Amniotic stem cell (primary cell): Measurements from ENCODE around the gene LRRC61.
"Not testable (repeated sequence)": the region's sequence is repeated elsewhere in the genome, so short reads cannot be mapped to it uniquely, and the experiment has no call there.

ENCODE experiments used
- DNase-seq: peaks from one replicate; lab custom pipeline; 2025; lab: John Stamatoyannopoulos, UW

The LRRC61 gene

DNA sequence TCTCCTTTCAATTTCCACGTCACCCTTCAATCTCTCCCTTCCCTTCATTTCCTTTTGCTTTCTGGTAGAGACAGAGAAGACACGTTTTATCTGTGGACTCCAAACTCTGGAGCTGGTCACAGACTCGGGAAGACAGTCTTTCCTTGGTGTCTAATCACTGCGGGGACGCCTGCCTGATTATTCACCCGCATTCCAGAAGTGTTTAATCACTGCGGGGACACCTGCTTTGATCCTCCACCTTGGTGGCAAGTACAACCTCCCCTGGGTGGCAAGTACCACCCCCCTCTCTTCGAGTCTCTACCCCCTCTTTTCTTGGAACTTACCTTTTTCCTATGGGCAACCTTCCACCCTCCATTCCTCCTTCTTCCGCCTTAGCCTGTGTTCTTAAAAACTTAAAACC lies 15.3 kb upstream of the LRRC61 start:
- no peak for DNase-seq

DNA sequence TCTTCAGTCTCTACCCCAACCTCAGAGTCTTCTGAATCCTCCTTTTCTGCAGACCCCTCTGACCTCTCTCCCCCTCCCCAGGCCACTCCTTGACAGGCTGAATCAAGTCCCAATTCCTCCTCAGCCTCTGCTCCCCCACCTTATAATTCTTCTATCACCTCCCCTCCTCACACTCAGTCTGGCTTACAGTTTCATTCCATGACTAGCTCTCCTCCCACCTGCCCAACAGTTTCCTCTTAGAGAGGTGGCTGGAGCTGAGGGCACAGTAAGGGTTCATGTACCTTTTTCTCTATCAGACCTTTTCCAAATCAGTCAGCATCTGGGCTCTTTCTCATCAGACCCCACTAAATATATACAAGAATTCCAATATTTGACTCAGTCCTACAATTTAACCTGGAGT lies 14.6 kb upstream of the LRRC61 start:
- no peak for DNase-seq

DNA sequence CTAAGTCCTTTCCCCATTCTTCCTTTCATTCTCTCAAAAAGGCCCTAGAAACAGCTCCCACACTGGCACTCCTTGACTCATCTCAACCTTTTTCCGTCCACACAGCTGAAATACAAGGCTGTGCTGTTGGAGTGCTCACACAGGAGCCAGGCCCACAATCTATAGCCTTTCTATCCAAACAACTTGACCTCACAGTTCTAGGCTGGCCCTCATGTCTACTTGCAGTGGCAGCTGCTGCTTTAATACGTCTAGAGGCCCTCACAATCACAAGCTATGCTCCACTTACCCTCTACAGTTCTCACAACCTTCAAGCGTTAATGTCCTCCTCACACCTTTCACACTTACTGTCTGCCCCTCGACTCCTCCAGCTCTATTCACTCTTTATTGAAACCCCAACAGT lies 12.0 kb upstream of the LRRC61 start:
- no peak for DNase-seq

DNA sequence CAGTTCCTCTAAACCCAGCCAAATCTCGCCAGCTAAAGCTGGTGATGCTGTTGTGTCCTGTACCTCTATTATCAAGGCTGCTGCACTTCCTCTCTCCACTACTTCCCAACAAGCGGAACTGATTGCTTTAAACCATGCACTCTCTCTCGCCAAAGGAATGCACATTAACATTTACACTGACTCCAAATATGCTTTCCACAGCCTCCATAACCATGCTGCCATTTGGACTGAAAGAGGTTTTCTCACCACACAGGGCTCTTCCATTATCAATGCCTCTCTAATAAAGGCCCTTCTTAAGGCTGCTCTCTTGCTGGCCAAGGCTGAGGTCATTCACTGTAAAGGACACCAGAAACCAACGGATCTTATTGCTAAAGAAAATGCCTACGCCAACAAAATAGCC lies 11.4 kb upstream of the LRRC61 start:
- DNase-seq, result no peak

DNA sequence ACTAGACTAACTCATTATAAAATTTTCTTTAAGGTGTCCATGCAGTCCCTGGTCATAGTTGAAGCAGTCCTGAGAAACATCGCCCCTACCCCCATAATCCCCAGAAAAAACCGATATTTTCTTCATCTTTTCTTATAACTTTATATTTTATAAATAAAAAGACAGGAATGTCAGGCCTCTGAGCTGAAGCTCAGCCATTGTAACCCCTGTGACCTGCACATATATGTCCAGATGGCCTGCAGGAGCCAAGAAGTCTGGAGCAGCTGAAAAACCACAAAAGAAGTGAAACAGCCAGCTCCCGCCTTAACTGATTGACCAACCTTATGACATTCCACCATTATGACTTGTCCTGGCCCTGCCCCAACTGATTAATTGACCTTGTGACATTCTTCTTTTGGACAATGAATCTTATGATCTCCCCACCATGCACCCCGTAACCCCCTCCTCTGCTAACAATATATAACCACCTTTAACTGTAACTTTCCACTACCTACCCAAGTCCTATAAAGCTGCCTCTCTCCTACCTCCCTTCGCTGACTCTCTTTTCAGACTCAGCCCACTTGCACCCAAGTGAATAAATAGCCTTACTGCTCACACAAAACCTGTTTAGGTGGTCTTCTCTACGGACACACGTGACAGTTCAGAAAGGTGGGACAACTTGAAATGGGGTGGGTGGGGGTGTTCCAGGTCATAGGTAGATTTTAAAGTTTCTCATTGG lies 10.3 kb upstream of the LRRC61 start:
- DNase-seq, result not testable (repeated sequence)

DNA sequence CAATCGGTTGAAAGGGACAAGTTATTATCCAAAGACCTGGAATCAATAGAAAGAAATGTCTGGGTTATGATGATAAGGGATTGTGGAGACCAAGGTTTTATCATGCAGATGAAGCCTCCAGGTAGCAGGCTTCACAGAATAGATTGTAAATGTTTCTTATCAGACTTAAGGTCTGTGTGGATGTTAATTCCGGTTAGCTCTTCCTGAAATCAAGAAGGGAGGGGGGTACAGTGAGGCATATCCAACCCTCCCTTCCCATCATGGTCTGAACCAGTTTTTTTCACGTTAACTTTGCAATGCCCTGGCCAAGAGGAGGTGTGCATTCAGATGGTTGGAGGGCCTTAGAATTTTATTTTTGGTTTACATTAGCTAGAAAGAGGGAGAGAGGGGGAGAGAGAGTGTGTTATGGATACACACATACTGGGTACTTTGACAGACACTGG lies 9.8 kb upstream of the LRRC61 start:
- no peak for DNase-seq

DNA sequence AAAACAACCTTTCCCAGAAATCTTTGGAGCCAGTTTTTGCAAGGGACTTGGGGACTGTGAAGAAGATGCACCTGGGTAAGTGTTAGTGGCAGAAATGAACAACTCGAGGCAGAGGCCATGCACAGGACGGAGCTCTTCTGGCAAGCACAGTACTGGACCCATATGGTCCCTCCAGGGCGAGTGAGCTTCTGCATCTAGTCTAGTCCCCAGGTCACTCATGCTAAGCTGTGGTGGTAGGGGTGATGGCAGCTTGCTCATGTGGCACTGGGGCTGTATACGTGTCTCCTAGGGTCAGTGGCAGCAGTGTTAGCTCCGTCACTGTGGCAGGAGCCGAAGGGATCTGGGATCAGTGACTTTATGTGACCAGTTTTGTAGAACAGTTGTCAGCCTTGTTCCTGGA lies 9.3 kb upstream of the LRRC61 start:
- DNase-seq, result no peak

DNA sequence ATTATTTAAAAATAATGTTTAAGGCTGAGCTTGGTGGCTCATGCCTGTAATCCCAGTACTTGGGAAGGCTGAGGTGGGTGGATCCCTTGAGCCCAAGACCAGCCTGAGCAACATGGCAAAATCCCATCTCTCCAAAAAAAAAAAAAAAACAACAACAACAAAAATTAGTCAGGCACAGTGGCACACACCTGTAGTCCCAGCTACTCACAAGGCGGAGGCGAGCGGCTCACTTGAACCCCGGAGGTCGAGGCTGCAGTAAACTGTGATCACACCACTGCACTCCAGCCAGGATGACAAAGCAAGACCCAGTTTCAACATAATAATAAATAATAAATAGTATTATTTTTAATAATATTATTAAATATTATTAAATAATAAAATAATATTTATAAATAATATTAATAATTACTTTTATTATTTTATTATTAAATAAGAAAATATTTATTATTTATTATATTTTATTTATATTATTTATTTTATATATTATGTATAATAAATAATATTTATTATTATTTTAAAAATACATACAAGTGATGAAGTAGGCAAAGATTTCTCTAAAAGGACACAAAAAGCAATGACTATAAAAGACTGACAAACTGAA lies 8.4 kb upstream of the LRRC61 start:
- no peak for DNase-seq

DNA sequence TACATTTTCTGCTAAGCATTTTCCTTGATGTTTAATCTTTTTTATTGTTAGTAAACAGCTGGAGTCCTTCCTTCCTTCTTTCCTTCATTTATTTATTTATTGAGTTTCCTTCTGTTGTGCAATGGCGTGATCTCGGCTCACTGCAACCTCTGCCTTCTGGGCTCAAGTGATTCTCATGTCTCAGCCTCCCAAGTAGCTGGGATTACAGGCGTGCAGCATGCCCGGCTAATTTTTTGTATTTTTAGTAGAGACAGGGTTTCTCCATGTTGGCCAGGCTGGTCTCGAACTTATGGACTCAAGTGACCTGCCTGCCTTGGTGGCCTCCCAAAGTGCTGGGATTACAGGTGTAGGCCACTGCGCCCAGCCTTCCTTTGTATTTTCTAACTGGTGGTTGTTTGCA lies 6.2 kb upstream of the LRRC61 start:
- not testable (repeated sequence) for DNase-seq

DNA sequence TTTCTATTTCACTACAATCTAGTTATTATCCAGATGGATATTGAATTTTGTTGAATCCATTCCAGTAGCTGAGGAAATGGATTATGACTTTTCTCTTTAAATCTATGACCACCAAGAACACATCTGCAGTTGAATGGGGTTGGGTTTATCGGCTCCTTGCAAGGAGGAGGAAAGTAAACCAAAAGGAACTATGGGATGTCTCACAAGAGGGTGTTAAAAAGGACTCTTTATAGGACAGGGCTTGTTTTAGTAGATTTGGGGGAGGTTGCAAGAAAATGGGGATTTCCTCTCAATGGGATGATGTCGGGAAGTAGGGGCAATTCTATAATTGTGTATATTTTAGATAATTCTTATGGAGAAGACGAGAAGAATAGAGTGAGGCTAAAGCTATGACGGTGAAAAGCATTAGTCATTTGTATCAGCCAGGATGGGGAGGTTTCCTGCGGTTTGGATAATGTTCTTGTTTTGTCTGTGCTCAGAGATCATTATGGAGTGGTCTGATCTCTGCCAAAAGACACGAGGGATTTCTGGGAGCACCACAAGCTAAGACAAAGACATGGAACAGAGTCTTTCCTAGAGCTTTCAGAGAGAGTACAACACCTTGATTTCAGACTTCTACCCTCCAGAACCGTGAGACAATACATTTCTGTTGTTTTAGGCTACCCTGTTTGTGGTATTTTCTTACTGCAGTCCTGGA lies 5.3 kb upstream of the LRRC61 start:
- DNase-seq, result no peak

DNA sequence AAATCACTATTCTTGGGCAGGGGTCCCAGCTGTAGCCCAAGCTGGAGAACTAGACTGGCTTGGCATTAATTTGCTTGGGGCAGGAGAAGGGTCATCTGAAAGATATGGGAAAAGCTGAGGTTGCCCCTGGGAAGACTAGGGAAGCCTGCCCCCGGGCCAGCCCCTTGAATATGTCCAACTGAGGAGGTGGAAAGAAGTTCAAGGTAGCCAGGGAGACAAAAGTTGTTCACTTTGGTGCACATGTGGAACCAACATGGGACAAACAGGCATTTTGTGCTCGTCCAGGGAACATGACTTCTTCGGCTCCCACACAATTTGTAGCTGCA lies 1.4 kb upstream of the LRRC61 start:
- no peak for DNase-seq

DNA sequence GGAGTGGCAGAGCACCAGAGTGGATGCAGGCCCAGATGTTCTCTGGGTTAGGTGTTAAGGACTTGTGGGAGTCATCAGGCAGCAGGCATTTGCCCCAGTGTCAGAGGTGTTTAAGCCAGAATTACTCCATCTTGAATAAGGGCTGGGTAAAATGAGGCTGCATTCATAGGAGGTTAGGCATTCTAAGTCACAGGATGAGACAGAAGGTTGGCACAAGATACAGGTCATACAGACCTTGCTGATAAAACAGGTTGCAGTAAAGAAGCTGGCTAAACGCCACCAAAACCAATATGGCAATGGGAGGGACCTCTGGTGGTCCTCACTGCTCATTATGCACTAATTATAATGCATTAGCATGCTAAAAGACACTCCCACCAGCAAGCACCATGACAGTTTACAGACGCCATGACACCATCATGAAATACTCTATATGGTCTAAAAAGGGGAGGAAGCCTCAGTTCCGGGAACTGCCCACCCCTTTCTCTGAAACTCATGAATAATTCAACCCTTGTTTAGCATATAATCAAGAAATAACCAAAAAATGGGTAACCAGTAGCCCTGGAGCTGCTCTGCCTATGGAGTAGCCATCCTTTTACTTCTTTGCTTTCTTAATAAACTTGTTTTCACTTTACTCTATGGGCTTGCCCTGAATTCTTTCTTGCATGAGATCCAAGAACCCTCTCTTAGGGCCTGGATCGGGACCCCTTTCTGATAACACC lies 882 bp upstream of the LRRC61 start:
- no peak for DNase-seq

DNA sequence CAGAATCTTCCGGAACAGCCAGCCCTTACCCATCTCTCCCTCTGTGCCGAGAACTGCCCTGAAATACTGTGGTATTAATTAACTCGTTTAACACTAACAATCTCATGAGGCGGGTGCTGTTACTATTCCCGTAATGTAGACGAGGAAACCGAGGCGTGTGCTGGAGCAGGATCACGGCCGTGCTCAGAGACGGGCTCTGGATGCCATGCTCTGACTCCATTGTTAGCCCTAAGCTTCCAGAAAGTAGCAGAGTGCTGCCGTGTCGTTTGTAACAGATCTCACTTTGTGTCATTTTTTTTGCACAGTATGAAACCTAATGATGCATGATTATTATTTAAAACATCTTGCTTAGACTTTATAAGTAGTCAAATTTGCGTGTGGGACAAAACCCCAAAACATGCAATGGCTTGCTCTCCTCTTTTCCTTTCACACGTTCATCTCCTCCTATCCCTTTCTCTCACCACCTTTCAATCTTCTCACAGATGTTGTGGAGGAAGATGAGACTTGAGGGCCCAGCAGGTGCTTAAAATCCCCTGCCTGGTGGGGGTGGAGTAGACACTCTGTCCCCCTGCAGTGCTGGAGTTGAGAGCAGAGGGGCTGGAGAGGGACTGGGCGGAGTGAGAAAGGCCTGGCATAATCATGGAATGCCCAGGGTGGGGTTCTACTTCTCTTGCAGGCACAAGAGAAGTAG lies 672 bp downstream of the LRRC61 start:
- no peak for DNase-seq

DNA sequence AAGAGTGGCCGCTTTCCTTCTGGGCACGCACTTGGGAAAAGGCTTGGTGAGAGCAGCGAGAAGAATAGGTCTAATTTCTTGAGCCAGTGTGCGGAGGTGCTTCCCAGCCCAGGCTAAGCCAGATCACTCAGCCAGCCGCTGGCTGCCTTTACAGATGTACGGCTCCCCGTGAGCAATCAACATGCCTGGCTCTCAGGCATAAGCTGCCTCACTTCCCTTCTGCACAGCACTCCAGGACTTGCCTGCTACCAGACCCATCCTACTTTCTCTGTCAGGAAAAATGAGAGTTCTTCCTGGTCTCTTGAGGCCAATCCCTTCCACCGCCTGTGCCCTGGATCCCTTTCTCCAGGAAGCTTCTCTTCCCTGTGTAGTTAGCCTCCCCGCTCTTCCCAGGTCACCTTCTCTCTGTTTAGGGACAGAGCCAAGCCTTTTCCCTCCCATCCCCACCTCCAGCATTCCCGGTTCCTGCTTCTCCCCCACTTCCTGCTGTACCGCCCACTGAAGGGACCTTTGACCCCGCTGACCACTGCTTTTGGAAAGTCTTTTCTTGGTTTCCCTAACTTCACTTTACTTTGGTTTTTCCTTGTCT lies 1.3 kb downstream of the LRRC61 start:
- DNase-seq, result no peak

DNA sequence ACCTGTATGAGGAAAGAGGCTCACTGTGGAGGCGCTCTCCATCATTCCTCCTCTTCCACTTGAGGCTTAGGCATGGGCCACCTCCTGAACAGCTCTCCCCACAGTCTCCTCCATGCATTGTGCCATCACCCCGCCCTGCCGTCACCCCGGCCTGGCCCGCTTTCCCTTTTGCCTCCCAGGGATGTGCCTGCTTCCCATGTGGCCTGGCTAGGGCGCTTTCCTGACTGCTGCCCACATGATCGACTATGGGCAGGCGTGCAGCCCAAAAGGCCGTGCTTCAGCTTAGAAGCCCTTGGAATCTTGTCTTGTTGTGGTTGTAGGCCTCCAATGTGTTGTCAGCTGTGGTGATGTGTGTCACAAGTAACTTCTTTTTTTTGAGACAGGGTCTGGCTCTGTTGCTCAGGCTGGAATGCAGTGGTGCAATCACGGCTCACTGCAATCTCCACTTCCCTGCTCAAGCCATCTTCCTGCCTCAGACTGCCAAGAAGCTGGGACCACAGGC lies 2.0 kb downstream of the LRRC61 start:
- DNase-seq, result no peak

DNA sequence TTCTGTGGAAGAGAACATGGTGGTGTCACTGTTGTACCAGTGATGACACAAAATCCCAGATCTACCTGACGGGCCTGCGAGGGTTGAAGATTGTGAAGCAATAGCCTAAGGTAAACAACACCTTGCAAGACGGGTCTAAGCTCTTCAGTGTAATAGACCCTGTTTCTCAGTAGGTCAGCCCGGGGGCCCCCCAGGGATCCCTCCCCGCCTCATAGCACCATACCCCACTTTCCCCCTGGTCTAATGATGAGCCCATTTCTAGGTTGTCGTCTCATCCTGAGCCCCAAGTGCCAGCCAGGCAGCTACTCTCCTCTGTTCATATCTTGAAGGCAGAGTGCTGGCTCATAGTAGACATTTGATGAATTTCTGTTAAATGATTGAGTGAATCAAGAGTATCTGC lies 2.7 kb downstream of the LRRC61 start:
- no peak for DNase-seq

DNA sequence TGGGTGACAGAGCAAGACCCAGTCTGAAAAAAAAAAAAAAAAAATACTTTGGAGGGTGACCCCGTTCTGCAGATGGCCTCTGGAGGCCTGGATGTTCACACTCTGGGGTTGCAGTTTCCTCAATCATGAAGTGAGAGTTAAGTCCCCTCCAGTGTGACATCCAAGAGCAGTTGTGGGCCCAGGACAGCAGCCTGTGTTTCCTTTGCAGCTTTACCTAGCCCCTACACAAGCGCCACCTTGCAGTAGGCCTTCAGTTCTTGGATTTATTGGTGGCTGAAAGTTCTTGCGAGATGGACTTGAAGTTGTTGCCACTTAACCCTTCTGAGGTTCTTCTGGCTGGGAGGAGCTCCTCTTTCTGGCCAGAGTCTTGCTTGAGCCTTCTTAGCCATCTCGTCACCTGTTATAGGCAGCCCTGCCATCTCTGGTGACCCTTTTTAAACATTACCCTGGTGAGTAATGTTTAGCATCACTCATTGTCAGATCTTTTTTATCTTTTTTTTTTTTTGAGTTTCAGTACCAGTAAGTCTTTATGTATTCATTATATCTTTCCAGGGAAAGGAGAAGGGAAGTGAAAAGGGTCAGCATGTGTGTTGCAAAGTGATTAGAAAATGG lies 3.6 kb downstream of the LRRC61 start:
- no peak for DNase-seq

DNA sequence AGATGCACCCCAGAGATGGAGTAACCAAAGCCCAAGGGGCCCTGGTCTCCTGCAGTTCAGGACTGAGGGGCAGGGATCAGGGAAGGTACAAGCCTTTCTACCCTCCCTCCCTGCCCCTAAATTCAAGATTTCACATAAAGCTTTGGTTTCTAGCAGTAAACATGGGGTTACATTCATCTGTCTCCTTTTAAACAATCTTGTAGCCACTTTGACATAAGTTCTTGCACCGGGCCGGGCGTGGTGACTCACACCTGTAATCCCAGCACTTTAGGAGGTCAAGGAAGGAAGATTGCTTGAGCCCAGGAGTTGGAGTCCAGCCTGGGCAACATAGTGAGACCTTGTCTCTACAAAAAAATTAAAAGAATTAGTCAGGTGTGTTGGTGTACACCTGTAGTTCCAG lies 4.2 kb downstream of the LRRC61 start:
- DNase-seq, result no peak

DNA sequence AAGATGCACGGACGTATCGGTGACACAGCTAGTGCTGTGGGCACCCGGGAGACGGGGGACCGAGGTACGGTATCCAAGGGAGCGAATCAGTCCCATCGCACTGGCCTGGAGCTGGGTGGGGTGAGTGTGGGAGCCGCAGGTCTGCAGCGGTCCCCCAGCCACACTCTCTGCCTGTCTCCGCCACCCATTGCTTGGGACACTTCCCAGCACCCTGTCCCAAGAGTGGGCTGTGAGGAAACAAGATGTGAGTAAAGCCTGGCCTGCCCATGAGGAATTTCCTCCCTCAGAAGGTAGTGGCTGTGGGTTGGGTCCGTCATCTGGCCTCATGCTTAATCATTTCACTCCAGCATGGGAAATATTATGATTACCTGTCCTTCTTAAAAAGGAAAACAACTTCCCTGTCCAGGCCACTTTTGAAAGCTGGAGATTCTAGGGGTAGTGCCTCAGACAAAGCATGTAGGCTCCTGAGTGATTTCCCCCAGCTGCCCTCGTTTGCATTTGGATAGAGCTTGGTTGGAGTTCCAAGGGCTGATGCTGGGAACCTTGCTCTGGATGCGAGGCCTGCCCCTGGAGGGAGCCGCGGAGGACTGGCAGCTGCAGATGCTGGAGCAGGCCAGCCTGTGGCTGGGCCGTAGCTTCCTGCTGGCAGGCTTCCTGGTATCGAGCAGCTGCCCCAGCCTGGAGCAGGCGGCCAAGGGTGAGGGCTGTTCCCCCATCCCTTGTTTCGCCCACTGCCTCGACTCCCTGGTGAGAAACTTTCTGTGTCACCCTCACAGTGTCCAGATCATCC lies 6.4 kb downstream of the LRRC61 start:
- DNase-seq, result no peak

DNA sequence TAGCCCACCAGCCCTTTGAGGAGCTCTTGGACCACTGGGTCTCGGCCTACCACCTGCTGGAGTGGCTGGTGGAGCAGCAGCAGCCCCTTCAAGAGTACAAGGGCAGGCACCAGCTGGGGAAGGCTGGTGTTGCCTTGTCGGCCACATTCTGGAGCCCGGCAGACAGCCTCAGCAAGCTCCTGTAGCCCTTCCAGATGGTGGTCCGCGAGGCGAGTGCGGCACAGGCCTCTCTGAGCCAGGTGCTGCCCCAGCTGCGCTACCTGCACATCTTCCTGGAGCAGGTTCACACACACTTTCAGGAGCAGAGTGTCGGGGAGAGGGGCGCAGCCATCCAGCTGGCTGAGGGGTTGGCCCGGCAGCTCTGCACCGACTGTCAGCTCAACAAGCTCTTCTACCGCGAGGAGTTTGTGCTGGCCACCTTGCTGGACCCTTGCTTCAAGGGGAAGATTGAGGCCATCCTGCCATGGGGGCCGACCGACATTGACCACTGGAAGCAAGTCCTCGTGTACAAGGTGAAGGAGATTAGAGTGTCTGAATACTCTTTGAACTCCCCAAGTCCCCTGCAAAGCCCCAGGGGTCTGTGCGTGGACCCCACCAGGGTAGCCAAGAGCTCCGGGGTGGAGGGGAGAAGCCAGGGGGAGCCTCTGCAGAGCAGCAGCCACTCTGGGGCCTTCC lies 7.2 kb downstream of the LRRC61 start:
- DNase-seq, result no peak
